NCI-H1048 (cell line): ENCODE measurements around the gene OR10A6.

Experiments used
- DNase-seq: peaks from one replicate; lab custom pipeline; 2025; lab: John Stamatoyannopoulos, UW

OR10A6 gene

DNA sequence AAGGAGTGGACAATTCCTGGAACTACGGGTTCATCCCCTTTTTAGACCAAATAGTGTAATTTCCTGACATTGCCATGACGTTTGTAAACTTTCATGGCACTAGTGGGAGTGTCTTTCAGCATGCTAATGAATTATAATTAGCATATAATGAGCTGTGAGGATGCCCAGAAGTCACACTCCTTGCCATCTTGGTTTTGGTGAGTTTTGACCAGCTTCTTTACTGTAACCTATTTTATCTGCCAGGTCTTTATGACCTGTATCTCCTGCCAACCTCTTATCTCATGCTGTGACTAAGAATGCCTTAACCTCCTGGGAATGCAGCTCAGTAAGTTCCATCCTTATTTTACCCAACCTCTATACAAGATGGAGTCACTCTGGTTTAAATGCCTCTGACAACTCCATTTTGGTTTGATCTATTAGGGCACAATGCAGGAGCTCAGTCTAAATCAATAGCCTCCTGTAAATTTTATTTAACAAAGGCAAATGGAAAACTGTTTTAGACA is 20.7 kb downstream of the OR10A6 start:
- no peak for DNase-seq

DNA sequence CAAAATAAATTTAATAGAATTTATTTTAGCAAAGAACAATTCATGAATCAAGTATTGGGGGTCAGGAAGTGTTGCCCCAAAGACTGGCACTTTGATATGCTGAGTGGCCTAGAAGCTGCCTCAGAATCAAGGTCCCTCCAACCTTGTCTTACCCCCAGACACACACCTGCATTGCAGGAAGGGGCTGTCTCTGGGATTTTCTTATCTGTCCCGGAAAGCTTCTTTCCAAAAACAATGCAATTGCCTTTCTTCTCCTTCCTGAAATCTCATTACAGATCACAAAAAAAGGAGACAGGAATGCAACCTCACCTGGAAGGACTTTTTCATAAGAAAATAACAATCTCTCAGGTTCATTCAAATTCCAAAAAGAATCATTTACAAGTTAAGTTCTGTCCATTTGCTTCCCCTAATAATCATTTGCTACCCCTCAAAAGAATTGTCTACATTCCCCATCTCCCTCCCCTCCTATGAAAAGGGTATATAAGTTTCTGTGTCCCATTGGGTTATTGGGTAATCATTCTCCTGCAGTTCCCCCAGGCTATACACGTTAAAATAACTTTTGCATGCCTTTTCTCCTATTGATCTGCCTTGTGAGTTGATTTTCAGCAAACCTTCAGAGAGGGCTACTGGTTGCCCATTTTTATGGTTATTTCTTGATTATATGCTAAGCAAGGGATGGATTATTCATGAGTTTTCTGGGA is 21.3 kb downstream of the OR10A6 start:
- DNase-seq, result no peak

DNA sequence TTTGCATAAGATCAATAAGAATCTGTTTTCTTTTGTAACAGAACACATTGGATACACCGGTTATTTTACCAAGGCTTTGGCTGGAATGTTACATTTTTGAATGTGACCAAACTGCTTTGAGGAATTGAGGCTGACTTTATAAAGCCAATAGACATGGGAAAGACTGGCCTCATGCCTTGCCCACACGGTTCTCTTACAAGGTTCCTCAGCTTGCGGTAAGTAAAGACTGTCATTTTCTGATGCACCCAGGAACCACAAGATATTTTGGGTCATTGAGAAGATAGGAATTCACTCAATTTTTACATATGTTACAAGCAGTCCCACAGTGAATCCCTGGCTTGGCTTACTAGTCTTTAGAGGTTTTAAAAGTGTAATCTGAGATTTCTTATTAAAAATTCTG is 23.9 kb downstream of the OR10A6 start:
- DNase-seq, result no peak

DNA sequence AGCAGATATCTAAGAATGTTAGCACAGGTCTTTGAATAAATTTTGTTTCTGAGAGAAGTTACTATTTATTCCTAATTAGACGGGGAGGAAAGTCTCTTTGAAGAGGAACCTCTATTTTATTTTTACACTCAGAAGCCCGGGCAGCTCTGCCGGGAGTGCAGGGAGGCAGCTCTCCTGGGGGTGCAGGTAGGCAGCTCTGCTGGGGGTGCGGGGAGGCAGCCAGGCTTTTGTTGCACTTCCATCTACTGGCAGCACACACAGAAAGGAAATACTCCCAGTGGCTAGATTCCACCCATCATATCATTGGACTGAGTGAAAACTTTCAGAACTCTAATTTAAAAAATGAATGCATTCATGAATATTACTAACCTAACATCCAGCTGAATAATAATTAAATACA is 24.6 kb downstream of the OR10A6 start:
- DNase-seq, result no peak

DNA sequence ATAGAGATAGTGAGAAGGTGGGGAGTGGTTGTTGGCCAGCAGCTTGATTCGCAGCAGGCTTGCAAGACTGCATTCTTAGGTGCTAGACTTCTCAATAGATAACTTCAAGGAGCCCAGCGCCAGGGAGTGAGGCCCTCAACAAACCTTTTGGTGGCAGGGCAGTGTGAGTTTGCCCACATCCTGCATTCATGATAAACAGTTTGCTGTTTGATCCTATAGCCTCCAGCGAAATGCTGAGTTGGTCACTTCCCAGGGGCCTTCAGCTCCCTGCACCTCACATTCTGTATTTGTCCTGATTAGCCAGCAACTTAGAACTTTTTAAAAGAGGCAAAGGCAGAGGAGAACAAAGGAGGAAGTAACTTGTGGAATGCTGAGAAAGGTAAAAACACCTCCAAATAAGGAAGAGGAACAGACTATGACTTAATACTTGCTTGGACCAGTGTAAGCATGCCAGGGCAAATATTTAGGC is 25.1 kb downstream of the OR10A6 start:
- no peak for DNase-seq

DNA sequence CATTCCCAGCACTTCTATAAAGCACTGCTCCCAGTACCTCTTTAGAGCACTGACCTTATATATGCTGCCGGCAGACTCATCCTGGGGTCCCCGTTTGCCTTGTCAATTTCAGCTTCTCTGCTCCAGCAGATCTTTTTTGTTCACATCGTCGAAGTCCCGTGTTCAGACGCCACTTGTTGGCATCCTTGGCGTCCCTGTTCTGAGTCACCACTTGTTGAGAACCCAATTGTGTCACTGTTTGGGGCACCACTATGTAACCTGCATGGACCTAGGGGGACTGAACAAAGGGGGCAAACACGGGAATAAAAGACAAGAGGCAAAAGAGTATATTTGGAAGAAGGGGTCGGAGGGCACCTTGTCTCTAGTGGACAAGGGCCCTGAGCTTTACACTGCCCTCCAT is 25.5 kb downstream of the OR10A6 start:
- no peak for DNase-seq

DNA sequence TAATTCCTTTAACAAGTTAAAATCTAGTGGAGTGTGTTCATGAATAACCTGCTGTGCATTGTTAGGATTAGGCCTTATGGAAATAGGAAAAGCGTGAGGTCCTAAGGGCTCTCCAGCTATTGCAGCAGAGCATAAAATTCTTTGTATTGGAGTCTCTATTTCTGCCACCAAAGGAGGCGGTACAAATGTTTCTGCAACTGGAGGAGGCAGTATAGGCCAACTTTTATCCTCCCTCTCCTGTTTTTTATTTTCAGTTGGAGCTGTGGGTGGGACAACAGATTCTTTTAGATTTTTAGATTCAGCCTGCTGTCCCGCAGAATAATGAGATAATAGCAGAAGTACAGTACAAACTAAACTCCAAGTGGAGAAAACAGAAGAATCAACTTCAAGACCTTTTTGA is 26.2 kb downstream of the OR10A6 start:
- no peak for DNase-seq

DNA sequence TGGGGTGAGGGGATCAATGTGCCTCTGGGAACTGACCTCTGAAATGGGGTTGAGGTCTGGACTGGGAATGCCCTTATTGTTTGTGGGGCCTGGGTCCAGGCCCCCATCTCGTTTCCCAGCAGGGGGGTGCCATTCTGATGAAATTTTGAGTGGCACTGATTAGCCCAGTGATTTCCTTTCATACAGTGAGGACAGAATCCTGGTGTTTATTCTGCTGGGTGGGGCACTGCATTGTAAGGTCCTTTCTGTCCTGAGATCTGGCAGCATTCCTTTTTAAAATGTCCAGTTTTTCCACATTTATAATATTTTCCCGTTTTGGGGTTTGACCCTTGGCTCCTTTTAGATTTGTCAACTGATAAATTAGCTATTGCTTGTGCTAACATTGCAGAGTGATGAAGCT is 27.1 kb downstream of the OR10A6 start:
- no peak for DNase-seq

DNA sequence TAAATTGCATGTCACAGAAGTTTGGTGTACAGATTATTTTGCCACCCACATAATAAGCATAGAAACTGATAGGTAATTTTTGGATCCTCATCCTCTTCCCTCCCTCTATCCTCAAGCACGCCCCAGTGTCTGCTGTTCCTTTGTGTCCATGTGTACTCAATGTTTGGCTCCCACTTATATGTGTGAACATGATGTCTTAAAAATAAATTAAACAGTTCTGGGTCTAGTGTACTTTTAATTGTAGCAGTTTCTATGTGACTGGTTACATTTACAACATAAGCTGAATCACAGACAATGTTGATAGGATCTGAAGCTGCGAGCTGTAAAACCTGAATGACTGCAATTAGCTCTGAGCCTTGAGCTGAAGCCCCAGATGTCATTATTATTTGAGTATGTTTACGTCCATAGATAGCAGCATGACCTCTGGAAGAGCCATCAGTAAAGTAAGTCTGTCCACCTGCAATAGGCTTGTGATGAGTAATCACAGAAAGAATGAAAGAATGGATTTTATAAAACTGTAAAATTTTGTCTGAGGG is 29.7 kb downstream of the OR10A6 start:
- DNase-seq, result no peak

DNA sequence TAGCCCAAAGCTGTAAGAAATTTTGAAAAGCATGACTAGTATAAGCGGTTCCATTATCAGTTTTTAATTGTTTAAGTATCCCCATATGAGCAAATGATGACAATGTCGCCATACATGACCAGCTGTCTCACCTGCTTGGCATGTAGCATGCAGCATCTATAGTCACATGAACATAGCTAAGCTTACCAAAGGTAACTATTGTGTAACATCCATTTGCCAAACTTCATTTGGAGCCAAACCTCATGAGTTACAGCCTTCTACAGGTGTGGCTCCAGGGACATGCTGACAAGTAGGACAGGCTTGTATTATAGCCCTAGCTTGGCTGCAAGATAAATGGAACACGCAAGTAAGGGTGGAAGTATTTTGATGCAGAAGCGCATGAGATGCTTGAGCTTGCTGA is 30.4 kb downstream of the OR10A6 start:
- DNase-seq, result no peak

DNA sequence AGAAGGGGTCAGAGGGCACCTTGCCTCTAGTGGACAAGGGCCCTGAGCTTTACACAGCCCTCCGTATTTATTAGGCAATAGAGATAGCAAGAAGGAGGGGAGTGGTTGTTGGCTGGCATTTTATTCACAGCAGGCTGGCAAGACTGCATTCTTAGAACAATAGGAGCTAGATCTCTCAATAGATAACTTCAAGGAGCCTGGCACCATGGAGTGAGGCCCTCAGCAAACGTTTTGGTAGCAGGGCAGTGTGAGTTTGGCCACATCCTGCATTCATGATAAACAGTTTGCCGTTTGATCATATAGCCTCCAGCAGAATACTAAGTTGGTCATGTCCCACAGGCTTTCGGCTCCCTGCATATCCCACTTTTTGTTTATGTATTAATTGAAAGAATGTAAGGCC is 31.6 kb downstream of the OR10A6 start:
- no peak for DNase-seq

DNA sequence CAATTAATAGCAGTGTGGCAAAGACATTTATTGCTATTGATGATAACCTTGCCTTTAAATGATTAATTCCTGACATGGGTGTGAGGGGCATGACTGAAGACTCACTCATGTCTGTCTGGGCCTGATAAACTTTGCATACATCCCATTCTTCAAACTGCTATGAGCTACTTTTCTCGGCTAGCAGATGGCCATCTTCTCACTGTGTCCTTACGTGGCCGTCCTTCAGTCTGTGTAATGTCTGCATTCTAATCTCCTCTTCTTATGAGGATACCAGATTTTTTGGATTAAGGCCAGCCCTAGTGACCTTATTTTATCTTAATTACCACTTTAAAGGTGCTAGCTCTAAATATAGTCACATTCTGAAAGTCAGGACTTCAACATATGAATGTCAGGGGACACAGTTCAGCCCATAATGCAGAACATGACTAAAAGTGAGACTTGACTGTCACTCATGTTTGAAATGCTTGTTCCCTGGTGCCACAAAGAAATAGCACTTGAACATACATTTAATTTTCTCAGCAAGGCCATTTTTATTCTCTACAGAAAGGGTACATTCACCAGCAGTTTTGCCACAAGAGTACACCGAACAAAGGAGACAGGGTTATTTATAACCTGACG is 32.3 kb downstream of the OR10A6 start:
- DNase-seq, result no peak

DNA sequence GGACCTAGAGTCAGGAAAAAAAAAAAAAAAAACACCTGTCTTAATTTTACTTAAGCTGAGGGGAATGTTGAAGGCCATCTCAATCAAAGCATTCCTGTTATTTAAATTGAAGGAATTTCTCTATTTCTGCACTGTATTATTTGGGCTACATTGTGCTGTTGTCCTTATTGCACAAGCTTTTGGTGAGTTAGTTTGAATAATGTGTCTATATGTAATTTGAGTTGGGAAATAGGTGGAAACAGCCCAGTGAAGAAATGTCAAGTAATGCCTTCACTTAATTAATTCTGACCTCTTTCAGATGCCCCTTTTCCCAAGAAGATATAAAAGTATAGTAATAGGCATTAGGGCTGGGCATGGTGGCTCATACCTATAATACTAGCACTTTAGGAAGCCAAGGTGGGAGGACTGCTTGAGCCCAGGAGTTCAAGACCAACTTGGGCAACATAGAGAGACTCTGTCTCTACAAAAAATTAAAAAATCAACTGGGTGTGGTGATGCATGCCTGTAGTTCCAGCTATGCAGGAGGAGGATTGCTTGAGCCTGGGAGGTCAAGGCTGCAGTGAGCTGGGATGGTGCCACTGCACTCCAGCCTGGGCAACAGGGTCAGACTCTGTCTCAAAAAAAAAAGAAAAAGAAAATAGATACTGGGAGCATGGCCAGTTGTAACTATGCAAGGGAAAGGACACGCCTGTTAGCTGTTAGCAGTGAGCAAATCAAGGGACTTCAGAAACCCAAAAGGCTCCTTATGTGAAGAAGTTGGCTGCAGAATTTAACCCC is 34.9 kb downstream of the OR10A6 start:
- no peak for DNase-seq

DNA sequence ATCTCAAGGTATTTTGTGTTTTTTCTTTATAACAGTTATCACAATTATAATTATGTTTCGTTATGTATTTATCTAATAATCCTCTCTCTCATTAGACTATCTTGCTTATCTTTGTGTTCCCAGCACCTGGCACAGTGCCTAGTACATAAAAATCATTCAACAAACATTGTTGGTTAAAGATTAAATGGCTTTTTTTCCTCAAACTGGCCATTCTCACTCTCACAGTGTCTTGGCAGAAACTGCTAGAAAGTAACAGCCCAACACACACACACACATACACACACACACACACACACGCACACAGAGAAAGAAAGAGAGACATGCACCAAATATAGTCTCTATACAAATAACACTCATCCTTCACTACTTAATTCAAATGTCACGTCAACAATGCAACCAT is 36.8 kb downstream of the OR10A6 start:
- DNase-seq, result no peak

DNA sequence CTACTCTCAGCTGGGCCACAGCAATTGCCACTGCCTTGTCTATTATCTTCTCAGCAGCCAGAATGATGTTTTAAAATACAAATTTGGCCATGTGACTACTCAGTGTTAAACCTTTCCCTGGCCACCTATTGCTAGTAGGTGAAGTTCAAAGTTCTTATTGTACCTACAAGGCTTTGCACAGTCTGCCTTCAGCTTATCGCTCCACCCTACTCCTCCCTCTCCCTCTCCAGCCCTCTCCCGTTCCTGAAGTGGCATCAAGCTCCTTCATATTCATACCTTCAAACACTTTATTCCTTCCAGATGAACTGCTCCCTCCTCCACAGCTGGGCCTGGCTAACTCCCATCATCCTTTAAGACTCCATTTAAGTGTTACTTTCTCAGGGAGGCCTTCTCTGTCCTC is 37.3 kb downstream of the OR10A6 start:
- no peak for DNase-seq

DNA sequence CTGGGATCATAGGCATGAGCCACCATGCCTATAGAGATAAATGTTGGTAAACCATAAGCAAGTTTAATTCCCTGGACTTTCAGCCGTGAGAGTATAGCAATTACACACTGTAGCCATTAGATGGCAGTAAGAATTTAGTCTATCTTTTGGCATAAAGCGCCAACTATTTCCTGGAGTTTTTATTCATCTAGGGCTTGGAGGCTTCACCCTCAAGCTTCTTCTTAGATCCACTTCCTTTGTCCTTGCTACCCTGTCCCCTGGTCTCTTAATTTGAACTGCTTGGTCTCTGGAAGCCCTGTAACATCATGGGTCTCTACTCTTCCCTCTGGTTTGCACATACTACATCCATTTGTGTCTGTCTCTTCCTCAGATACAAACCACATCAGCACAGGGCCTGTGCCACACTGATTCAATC is 38.2 kb downstream of the OR10A6 start:
- no peak for DNase-seq

DNA sequence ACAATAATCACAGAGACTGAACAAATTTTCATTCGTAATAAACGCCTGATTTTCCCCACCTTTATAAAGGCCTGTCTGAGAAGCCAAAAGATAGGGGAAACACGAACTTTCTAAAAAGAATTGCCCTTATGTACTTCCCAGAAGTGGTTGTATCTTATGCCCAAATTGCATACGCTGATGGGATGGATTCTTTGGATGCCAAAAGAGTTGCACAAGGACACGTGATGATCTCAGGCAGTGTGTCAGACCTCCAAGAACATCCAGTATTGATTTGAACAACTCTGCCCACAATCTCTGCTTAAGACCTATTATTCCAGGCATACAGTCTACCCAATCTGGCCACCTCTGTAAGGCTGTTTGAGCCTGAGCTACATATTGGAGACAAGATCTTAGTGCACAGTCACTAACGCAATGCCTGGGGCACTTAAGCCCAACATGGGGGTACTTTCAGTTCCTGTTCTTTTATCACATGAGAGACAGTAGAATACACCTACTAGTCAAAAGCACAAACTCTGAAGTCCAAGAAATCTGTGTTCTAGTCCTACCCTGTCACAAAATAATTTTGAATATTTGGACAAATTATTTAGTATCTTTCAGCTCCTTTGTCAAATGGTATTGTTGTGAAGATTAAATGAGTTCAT is 38.9 kb downstream of the OR10A6 start:
- no peak for DNase-seq

DNA sequence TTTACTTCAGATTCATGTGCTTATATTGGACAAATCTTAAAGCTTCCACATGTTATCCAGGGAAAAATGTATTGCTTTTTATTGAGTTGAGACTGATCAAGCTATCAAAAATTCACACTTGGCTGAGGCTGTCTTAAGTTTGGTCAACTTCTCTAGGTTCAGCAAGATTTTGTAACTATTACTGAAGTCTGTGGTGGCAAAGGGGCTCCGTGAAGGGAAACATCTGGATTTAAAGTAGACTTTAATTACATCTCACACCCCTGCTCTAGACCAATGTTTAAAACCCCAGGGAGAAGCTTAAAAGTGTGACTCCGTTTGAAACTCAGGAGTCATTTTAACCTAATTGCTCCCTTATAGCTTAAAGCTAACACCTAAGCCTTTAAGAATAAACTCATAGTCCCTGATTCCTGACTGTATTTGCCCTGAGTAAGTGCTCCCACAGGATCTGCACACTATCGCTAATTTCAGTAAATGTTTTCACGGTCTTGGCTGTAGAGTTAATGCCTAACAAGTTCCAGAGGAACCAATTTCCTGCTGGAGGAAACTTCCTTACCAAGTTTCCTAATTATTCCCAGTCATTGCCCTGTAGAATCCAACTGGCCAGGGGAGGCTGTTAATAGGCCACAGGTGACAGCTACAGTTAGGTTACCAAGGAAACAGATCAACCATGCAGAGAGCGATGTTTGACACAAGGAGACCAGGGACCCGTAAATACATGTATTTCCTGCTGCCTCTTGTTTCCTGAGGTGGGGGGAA is 40.5 kb downstream of the OR10A6 start:
- no peak for DNase-seq

DNA sequence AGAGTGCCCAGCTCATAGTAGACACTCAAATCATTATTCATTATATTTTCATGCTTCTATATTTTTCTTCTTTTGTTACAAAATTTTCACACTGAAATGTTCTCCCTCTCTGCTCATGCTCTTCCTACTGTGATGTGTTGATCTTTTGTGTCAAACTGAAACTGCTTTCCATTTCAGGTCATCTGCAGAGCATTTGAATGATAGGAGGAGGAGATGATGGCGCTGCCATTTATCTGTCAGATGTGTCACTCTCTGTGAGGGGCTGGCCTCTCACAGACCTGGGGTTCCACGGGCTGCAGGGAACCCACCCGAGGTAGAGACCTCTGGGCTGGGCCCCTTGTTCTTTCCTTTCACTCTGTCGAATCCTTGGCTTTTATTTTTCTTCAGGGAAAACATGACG is 41.1 kb downstream of the OR10A6 start:
- no peak for DNase-seq

DNA sequence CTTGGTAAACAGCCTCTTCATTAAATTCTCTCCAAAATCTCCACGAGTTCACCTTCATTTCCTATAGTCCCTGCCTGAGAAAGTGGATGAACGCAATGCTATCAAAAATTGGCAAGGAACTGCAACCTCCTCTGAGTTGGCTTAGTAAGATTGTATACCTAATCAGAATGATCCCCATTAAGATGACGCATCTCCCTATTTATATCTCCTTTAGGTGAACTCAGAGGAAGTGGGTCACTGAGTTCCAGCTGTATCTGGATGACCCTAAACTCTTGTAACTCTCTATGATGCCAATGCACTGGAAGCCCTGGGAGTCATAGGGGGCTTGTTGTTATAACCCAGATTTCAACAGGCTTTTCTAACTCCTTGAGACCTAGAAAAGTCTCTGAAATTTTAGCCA is 48.2 kb downstream of the OR10A6 start:
- no peak for DNase-seq
